NCI-H82 treated with DMSO at 0.1 percent for 48 hours (cell line): Measurements from ENCODE around the gene SLC25A19.
A peak's percentile ranks its signal among the peaks of the same experiment; 100 is the strongest.

Experiments
- DNase-seq: peaks from one replicate; lab custom pipeline; 2025; ENCODE audit not compliant: unreplicated experiment; lab: John Stamatoyannopoulos, UW

Gene SLC25A19

DNA sequence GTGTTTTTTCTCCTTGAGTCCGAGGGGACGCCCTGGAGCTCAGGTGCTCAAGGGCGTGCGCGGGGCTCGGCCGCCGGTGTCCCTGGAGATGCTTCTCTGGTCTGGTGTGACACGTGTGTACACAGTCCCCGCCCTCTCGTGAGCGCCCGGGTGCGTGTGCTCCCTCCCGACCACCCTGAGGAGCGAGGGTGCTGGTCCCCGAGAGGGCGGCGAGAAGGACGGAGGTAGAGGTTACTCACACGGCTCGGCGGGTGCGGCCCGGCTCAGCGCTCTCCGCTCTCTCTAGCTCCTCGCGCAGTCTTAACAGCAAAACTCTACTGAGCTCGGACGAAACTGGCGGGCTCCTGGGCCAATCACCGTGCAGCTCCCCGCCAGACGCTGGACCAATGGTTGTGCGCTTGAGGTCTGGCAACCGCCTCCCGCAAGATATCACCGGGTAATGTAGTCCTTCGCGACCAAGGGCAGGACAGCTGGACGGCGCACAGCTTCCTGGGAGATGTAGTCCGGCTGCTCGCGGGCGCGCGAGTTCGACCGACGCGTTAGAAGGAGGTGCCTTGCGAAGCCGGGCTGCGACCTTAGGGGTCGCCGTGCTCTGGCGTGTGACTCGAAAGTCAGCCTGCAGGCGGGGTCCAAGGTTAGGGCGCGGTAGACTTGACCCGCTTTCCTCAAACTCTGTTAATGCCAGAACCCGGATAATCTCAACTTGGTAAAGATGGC, at the start of gene SLC25A19:
TSS of gene SLC25A19 (minus strand) at position 319 of the 717 bp plus-strand sequence. CDS start 2,669 bp downstream, outside the sequence.
- DNase-seq = peak; percentile 96

- no peak for DNase-seq
These were observed 49.1 kb upstream of the SLC25A19 start for GRCh38 chr17:75338335-75338734.

DNA sequence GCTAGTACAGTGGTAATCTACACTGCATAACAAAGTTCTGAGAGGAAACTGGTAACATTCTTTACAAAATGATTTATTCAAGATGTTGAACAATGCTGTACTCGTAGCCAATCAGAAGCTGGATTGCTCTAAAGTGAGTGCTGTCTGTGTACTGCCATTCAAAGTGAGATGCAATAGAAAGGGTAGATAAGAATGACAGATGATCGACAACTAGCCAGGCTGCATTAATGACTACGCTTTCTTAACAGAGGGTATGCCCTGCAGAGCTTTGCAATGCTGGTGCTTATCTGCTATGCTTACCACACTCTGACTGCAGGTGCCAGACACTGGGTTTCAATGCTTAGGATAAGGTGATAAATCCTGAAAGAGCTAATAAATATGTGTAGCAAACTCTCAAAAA, 46.1 kb upstream of the SLC25A19 start:
- no peak for DNase-seq

DNA sequence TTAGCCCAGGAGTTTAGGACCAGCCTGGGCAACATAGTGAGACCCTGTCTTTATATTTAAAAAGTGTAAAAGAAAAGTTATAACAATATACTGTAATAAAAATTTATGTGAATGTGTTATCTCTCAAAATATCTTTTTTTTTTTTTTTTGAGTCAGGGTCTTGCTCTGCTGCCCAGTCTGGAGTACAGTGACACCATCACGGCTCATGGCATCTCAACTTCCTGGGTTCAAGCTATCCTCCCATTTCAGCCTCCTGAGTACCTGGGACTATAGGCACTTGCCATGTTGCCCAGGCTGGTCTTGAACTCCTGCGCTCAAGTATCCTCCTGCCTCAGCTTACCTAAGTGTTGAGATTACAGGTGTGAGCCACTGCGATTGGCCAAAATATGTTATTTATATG, 45.5 kb upstream of the SLC25A19 start:
- DNase-seq = no peak

DNA sequence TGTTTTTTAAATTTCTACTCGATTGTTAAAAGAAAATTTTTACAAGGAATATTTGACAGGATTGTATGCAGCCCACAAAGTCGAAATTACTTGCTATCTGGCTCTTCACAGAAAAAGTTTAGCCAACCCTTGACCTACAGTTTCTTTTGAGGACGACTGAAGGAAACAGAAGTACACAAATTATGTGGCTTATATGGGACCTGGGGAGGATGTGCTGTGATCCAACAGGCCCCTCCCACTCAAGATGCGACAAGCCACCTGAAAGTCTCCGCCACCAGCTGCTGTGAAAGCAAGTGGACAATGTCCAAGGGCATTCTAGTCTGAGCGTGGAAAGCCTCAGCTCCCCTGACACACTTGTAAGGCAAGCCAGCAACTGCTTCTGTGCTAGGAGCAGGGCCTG, 42.4 kb upstream of the SLC25A19 start:
- no peak for DNase-seq

GRCh38 chr17:75327757-75328156, 38.5 kb upstream of the SLC25A19 start:
- no peak for DNase-seq

DNA sequence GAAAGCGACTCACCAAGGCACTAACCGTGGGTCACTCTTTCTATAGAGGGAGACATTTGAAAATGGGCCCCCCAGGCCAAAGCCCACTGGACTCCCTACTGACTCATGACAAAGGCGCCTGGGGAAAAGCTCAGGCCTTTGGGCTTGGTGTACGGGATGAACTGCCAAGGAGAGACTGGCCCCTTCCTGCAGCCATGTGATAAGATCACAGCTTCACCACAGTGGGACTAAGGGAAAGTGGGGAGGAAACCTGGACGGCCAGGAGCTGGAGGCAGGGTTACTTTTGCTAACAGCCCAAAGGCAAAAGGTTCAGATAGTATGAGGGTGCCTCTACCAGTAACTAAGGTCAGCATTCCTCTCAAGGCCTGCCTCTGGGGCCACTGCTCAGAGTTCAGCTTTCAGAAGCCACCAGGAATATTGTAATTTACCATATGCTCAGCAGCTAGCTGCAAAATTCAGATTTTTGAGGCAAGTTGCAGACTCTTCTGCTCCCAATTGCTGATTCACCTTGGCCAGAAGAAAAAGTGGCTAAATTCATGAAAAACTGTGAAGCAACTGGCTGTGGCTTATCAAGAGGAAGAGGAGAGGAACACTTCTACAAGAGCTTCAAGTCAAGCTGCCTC, 37.1 kb upstream of the SLC25A19 start:
- DNase-seq = no peak

DNA sequence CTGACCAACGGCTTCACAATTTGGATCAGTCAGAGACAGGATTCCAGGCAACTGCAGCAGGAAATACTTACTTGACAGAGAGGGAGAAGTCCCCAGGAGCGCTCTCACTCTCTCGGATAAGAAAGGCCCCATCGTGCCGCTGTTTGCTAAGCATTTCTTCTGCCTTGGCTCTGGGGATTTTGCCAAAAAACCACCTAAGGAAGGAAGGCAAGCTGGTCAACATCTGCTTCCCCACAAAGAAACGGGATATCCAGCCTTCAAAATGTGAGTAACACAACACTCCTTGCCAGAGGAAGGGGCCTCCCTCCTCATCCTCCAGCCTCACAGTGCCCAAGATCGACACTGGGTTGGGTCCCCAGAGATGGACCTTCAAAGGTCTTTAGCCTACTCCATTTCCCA, 36.6 kb upstream of the SLC25A19 start:
- DNase-seq = no peak

DNA sequence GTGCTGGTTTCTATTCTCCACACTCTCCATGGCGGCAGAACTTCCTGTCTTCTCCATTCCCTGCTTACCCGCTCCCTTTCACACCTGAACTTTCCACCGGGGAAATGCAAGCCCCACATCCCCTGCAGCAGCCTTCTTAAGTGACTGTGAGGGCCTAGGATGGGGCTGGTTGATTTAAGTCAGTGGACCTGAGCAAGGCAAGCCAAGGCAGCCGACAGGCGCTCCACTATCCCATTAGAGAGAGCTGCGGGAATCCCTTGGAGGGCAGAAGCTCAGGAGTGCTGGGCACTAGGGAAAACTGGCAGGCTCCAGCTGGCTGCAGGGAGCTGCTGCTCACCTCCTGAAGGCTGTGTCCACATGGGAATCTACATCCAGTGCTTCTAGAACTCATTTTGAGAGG, 36.1 kb upstream of the SLC25A19 start:
- no peak for DNase-seq

DNA sequence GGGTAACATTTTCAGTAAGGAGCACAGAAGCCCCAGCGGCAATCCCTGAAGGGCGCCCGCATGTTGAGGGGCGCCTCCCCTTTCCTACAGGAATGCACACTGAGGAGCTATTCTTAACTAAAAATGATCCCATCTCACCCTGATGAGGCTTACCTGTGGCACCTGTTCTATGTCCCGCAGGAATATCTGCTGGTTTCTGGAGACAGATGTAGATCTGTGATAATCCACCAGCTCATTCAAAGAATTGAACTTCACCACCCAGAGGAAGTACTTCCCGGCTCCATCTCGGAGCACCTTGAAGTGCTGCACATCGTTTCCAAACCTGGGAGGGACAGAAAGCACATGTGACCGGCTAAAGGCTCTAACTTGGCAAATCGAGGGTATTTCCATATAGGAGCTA, 32.3 kb upstream of the SLC25A19 start:
- no peak for DNase-seq

- no peak for DNase-seq
These were observed 30.9 kb upstream of the SLC25A19 start for GRCh38 chr17:75319904-75320691.

DNA sequence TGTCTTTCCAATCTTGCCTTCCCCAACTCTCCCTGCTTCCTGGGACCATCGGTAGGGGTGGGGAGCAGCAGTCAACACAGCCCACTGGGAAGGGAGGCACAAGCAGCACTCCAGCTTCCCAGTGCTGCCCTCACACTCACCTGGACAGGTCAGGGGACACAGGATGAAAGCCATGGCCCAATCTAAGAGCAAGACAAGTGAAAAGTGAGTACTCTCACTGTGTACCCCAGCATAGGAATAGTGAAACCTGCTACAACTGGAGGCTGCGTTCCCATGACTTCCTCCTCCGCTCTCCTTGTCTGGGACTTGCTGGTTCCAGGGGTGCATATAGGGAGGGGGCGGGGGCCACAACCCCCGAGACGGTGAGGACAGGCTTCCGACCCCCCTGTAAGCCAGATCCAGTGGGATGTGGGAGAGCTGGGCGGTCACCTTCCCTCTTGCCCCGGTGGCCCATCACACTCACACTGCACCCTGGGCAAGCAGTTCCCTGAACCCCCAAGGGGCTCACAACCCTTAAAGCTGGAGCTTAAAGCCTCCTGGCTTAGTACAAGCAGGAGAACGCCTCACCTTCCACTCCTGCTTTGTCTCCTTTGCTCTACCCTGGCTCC, 29.5 kb upstream of the SLC25A19 start:
- DNase-seq = no peak

- no peak for DNase-seq
These were observed 29.0 kb upstream of the SLC25A19 start for GRCh38 chr17:75318211-75318610.

GRCh38 chr17:75317671-75318070, 28.4 kb upstream of the SLC25A19 start:
- DNase-seq = no peak

- DNase-seq = no peak
These were observed 27.0 kb upstream of the SLC25A19 start for GRCh38 chr17:75316253-75316652.

GRCh38 chr17:75315541-75316243, 26.5 kb upstream of the SLC25A19 start:
- DNase-seq = no peak

GRCh38 chr17:75313941-75314551, 24.8 kb upstream of the SLC25A19 start:
- DNase-seq = no peak

- no peak for DNase-seq
These were observed 19.7 kb upstream of the SLC25A19 start for GRCh38 chr17:75308732-75309629.

DNA sequence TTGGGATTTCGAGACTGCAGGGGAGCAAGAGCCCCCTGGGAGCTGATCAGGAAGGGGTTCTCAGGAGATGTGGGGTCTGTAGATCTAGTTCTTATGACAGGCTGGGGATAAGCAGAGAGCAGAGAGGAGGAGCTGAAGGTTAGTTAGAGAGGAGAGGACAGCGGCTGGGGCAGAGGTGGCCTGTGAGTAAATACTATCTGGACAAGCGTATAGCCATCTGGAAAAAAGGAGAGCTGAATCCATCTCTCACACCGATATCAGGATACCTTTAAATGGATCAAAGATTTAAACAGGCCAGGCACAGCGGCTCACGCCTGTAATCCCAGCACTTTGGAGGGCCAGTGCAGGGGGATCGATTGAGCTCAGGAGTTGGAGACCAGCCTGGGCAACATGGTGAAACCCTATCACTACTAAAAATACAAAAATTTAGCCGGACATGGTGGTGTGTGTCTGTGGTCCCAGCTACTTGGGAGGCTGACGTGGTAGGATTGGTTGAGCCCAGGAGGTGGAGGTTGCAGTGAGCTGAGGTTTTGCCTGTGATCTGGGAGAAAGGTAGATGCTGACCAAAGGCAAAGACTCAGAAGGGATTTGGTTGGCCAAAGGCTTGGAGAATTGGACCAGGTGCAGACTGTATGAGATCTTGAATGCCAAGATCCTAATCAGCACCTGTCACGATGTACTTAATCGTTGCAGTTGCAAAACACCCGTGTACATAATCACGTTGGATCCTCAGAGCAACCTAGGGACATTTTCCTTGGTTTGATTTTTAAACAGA, 18.9 kb upstream of the SLC25A19 start:
- DNase-seq = peak; percentile 55
